ENCODE measurements around the gene MEF2D.

GRCh38 chr1:156422602-156423091 lies 77.9 kb downstream of the MEF2D start:
- TF ChIP-seq POLR2A (IDR thresholded peaks at IDR 0.05) (no peak), CTCF (IDR thresholded peaks at IDR 0.05) (no peak)

Measured in uterus (tissue), 2 donors.